Measurements from ENCODE around the gene FHIP1B. TPM values are rescaled to one million over a fixed set of nuclear protein-coding genes. Genes with fewer than 3 reads are reported as not detected.

FHIP1B gene
- total RNA-seq, 1 experiment from 2014 or later, result 32.1 TPM

GRCh38 chr11:6216501-6216900, 17.9 kb downstream of the FHIP1B start:
- H4K20me1 ChIP-seq (ENCODE audit: insufficient read depth), result no peaks in the 10 kb centered on the region
- TF ChIP-seq ELF1 (IDR thresholded peaks at IDR 0.05; ENCODE audit: borderline replicate concordance, low read depth) (no peak), SRF (IDR thresholded peaks at IDR 0.05; ENCODE audit: low read depth) (no peak), JUND (IDR thresholded peaks at IDR 0.05) (no peak), SIN3A (IDR thresholded peaks at IDR 0.05; ENCODE audit: low read depth) (no peak), SP1 (IDR thresholded peaks at IDR 0.05; ENCODE audit: low read depth) (no peak), EZH2phosphoT487 (IDR thresholded peaks at IDR 0.05; ENCODE audit: borderline replicate concordance) (no peak), TCF7L2 (IDR thresholded peaks at IDR 0.05; ENCODE audit: borderline replicate concordance, extremely low read depth, insufficient read depth, insufficient read length) (no peak), CBX3 (IDR thresholded peaks at IDR 0.05; ENCODE audit: low read depth) (no peak), RAD21 (IDR thresholded peaks at IDR 0.05; ENCODE audit: low read depth) (no peak), YY1 (IDR thresholded peaks at IDR 0.05; ENCODE audit: extremely low read depth, insufficient replicate concordance, low read depth, low read length) (no peak), ATF3 (IDR thresholded peaks at IDR 0.05) (no peak)
- no peak overlapping the region for H3K27ac ChIP-seq (ENCODE audit: low read depth, low read length)
- DNase-seq (ENCODE audit: low read depth, low spot score), result no peak
- no peaks in the 10 kb centered on the region for H3K27me3 ChIP-seq (ENCODE audit: insufficient read depth, low read length)
- no TSS peak for BruUV-seq (replicated peaks)
- no peak overlapping the region for H2AFZ ChIP-seq (ENCODE audit: low read depth, low read length, poor library complexity, severe bottlenecking)
- H3K36me3 ChIP-seq (ENCODE audit: control insufficient read depth in 1 of 2, insufficient read depth in 2 of 2, low read length in 2 of 2), result peaks cover 24 to 25% of the 10 kb centered on the region in 2 experiments; a peak in 3 of 4 replicates
- RAD21 ChIA-PET (ENCODE audit: low non-redundant PET in 1 of 2, low total read pairs in 2 of 2, uncharacterized antibody in 2 of 2, unreplicated experiment in 2 of 2), result no interaction called here
- H3K9ac ChIP-seq (ENCODE audit: low read length), result no peak overlapping the region
- H3K4me3 ChIP-seq (replicated peaks in 1 of 2; ENCODE audit: low read depth in 1 of 2, low read length in 2 of 2), result no peak overlapping the region
- peaks cover 0 to 7% of the 10 kb centered on the region in 2 experiments; a peak in 1 of 4 replicates for H3K4me1 ChIP-seq (ENCODE audit: control insufficient read depth in 1 of 2, insufficient read depth in 2 of 2, low read length in 2 of 2)
- no peaks in the 10 kb centered on the region for H3K79me2 ChIP-seq (ENCODE audit: insufficient read depth, low read length)
- intact Hi-C loops (cut with micrococcal nuclease), result no loop called here
- POLR2A ChIA-PET, result no interaction called here
- no peaks in the 10 kb centered on the region for H3K9me2 ChIP-seq (ENCODE audit: insufficient read depth)
- no peak for ATAC-seq
- CTCF ChIA-PET, result interaction anchor here (1.4 kb wide), 1 partner anchor 147 kb away, joined by 4 read pairs; no protein-coding TSS in a partner anchor
- no peaks in the 10 kb centered on the region for H3K9me3 ChIP-seq (ENCODE audit: control insufficient read depth in 1 of 2, insufficient read depth in 1 of 2, low read depth in 1 of 2, low read length in 2 of 2)
- H3K4me2 ChIP-seq (ENCODE audit: low read length), result no peak overlapping the region

GRCh38 chr11:6214530-6214929, 19.9 kb downstream of the FHIP1B start:
- Histone ChIP-seq H4K20me1 (ENCODE audit: insufficient read depth) (no peaks in the 10 kb centered on the region), H3K9ac (ENCODE audit: low read length) (no peak overlapping the region), H3K4me1 (ENCODE audit: control insufficient read depth in 1 of 2, insufficient read depth in 2 of 2, low read length in 2 of 2) (peaks cover 0 to 3% of the 10 kb centered on the region in 2 experiments; a peak in 1 of 4 replicates), H3K36me3 (ENCODE audit: control insufficient read depth in 1 of 2, insufficient read depth in 2 of 2, low read length in 2 of 2) (peaks cover 23 to 24% of the 10 kb centered on the region in 2 experiments; a peak in 3 of 4 replicates), H3K4me2 (ENCODE audit: low read length) (no peak overlapping the region), H2AFZ (ENCODE audit: low read depth, low read length, poor library complexity, severe bottlenecking) (no peak overlapping the region), H3K27me3 (ENCODE audit: insufficient read depth, low read length) (no peaks in the 10 kb centered on the region), H3K79me2 (ENCODE audit: insufficient read depth, low read length) (no peaks in the 10 kb centered on the region), H3K9me2 (ENCODE audit: insufficient read depth) (no peaks in the 10 kb centered on the region), H3K9me3 (ENCODE audit: control insufficient read depth in 1 of 2, insufficient read depth in 1 of 2, low read depth in 1 of 2, low read length in 2 of 2) (no peaks in the 10 kb centered on the region), H3K4me3 (replicated peaks in 1 of 2; ENCODE audit: low read depth in 1 of 2, low read length in 2 of 2) (no peak overlapping the region), H3K27ac (ENCODE audit: low read depth, low read length) (no peak overlapping the region)
- ChIA-PET POLR2A (no interaction called here), RAD21 (ENCODE audit: low non-redundant PET in 1 of 2, low total read pairs in 2 of 2, uncharacterized antibody in 2 of 2, unreplicated experiment in 2 of 2) (no interaction called here), CTCF (no interaction called here)
- intact Hi-C loops (cut with micrococcal nuclease), result no loop called here
- BruUV-seq (replicated peaks), result no TSS peak
- ATAC-seq (no peak), DNase-seq (ENCODE audit: low read depth, low spot score) (no peak)
- no peak for TF ChIP-seq FOSL1 (IDR thresholded peaks at IDR 0.05; ENCODE audit: low read depth)
- TF ChIP-seq ZBTB33 (IDR thresholded peaks at IDR 0.05; ENCODE audit: extremely low read depth, insufficient replicate concordance, low read length), result no peak
- TF ChIP-seq SP1 (IDR thresholded peaks at IDR 0.05; ENCODE audit: low read depth), result no peak
- TF ChIP-seq CTCF (IDR thresholded peaks at IDR 0.05 in 2 of 3, conservative IDR thresholded peaks at IDR 0.05 in 1 of 3; ENCODE audit: borderline replicate concordance in 1 of 3, insufficient read depth in 1 of 3, low read depth in 2 of 3, low read length in 2 of 3), result no peak
- no peak for TF ChIP-seq POLR2A (IDR thresholded peaks at IDR 0.05; ENCODE audit: borderline replicate concordance, extremely low read depth, insufficient read depth, insufficient read length)
- no peak for TF ChIP-seq ZNF274 (IDR thresholded peaks at IDR 0.05; ENCODE audit: low read depth, low read length)
- TF ChIP-seq POLR2AphosphoS5 (IDR thresholded peaks at IDR 0.05; ENCODE audit: low read depth, low read length), result no peak
- TF ChIP-seq EGR1 (IDR thresholded peaks at IDR 0.05; ENCODE audit: low read depth), result no peak
- TF ChIP-seq ELF1 (IDR thresholded peaks at IDR 0.05; ENCODE audit: borderline replicate concordance, low read depth), result no peak
- TF ChIP-seq TCF7L2 (IDR thresholded peaks at IDR 0.05; ENCODE audit: borderline replicate concordance, extremely low read depth, insufficient read depth, insufficient read length), result no peak

Data from HCT116 (cell line).